Esophagus squamous epithelium (tissue), 4 donors: ENCODE results near the gene TMEM178B.

Source experiments
- POLR2A ChIP-seq, 4 donors: fragments of 450-650 bp; IDR thresholded peaks; one replicate each; pipeline ENCODE4 v1.6.1; 2017; ENCODE audit warnings: antibody characterized with exemption in 4 of 4, mild to moderate bottlenecking in 4 of 4, moderate library complexity in 3 of 4
- TF ChIP-seq, protein P1 (sequence below), 6 experiments: fragments of 450-650 bp in 4 of 6; fragments of 200-600 bp in 2 of 6; sonication (generic) in 2 of 6; IDR thresholded peaks; one replicate each; pipeline ENCODE4 v1.5.1; 2016 to 2019; ENCODE audit warnings: antibody characterized with exemption in 6 of 6, mild to moderate bottlenecking in 4 of 6, moderate library complexity in 4 of 6

DNA sequence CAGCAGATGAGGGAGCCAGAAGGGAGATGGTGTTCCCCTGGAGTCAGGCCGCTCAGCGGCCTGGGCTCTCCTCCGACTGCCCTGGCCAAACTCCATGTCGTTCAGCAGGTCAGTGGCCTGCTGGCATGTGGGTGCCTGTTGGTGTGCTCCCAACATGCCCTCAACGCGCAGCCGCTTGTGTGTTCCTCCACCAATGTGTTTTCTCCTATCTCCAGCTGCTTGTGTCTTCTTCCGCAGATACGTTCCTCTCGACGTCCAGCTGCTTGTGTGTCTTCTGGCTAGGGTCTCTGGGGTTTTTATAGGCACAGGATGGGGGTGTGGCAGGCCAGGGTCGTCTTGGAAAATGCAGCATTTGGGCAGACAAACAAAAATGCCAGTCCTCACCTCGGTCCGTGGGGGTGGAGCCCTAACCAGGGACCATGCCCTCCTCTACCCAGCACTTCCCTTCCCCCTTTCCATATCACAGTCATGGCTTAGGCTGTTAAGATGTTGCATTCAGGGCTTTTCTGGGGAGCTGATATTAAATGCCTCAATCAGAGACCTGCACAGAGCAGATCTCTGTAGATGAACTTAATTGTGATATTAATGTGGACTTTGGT, 111.6 kb downstream of the TMEM178B start:
- TF ChIP-seq, protein P1, sequence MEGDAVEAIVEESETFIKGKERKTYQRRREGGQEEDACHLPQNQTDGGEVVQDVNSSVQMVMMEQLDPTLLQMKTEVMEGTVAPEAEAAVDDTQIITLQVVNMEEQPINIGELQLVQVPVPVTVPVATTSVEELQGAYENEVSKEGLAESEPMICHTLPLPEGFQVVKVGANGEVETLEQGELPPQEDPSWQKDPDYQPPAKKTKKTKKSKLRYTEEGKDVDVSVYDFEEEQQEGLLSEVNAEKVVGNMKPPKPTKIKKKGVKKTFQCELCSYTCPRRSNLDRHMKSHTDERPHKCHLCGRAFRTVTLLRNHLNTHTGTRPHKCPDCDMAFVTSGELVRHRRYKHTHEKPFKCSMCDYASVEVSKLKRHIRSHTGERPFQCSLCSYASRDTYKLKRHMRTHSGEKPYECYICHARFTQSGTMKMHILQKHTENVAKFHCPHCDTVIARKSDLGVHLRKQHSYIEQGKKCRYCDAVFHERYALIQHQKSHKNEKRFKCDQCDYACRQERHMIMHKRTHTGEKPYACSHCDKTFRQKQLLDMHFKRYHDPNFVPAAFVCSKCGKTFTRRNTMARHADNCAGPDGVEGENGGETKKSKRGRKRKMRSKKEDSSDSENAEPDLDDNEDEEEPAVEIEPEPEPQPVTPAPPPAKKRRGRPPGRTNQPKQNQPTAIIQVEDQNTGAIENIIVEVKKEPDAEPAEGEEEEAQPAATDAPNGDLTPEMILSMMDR (IDR thresholded peaks at IDR 0.05): no peak
- no peak for TF ChIP-seq POLR2A (IDR thresholded peaks at IDR 0.05)
